Cerebellar cortex (tissue), 1 donor: ENCODE results near the gene UFD1.
A peak's percentile ranks its signal among the peaks of the same experiment; 100 is the strongest.

Source experiments
- DNase-seq: peaks from one replicate; pipeline ENCODE4 v3.0.0-alpha.2; 2015; ENCODE audit warnings: low spot score

UFD1 gene

DNA sequence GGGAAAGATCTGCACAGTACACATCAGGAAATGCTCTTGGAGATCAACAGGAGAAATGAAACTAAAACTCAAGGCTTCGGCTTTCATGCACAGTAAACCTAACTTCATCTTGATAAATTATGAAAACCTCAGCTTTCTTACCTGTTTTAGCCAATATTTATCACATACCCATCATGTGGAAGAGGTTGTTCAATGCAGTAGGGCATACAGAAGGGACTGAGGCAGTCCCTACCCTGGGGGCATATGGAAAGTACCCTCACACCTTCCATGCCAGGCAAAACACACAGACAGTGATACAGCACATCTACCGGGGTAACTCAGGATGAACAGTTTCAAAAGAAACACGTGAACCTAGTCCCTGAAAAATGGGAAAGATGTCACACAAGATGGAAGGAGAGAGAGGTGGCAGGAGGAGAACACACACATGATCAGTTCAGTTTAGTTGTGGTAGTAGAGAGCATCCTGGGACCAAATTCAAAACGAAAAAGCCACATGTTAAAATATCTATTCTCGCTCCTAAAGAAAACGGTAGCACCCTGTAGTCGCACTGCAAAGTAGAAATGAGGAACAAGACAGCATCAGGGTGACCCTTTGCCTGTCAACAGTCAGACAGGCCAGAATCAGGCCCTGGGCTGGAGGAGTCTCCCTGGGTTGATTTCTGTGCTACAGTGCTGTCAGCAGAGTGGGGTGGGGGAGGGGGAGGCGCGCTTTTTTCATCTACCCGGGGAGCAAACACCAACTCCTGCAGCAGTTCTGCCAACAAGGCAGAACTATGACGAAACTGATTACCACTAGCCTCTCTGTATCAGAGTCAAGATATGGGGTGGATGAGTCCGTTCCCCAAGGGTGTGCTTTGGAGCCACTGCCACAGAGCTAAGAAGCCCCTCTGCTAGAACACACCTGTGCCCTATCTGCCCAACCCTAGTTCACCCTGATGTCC, 48.8 kb downstream of the UFD1 start:
- DNase-seq: no peak

GRCh38 chr22:19424186-19424500, 54.9 kb downstream of the UFD1 start:
- peak; percentile 19 for DNase-seq

- DNase-seq: no peak
These were observed 56.3 kb downstream of the UFD1 start for GRCh38 chr22:19422440-19423301.

DNA sequence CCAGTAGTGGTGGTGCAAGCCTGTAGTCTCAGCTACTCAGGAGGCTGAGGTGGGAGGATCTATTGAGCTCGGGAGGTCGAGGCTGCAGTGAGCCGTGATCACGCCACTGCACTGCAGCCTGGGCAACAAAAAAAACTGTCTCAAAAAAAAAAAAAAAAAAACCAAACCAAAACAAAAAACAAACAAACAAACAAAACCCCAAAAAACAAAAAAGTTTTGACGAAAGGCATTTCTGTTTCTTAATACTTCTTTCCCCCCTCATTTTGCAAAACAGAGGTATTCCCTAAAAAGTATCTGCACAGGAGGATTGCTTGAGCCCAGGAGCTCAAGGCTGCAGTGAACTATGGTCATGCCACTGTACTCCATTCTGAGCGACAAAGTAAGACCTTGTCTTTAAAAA, 58.7 kb downstream of the UFD1 start:
- DNase-seq: no peak

- peak; percentile 45 for DNase-seq
These were observed 59.4 kb downstream of the UFD1 start for GRCh38 chr22:19419464-19420178.

DNA sequence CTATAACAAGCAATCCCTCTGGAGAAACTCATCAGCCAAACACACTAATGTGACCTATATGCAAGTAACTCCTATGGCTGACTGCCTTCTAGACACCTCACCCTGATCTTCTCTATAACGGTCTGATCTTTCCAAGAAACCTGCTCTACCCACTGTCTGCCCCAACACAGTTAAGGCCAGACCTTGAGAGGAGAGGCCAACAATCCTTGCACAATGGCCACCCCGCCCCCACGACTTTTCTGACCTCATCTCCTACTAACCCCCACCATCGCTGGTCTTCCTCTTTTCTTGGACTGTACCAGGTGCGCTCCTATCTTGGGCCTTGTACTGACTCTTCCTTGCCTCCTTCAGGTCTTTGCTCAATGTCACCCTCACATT, 59.9 kb downstream of the UFD1 start:
- DNase-seq: no peak

DNA sequence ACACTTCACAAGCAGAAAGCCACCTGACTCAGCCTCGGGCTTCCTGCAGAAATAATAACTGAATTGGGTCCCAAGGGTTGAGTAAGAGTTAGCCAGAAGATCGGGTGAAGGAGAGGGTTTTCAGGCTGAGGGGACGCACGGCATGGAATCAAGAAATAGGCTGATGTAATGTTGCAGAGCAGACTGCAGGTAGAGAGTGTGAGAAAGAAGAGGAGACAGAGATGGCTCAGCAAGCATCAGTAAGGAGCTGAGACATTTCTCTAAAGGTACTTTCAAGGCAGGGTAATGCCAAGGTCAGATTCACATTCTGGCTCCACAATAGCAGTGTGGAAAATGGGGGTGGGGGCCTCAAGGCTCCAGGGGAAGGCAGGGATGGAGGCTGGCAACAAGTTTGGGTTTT, 66.1 kb downstream of the UFD1 start:
- no peak for DNase-seq

DNA sequence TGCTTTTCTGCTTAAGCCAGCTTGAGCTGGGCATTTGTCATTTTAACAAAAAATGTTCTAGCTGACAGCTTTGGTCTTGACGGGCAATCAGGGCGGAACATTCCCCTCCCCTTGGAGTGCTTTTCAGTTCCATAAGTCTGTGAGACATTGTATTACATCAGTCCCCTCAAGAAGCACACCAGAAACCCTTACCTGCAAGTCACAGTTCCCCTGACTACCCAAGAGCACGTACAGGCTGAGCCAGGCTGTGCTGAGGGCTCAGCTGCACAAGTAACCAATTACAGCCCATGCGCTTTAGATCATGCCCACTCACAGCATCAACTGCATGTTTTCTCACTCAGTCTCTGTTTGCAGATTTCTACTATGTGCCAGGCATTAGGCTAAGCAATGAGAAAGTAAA, 66.5 kb downstream of the UFD1 start:
- no peak for DNase-seq

DNA sequence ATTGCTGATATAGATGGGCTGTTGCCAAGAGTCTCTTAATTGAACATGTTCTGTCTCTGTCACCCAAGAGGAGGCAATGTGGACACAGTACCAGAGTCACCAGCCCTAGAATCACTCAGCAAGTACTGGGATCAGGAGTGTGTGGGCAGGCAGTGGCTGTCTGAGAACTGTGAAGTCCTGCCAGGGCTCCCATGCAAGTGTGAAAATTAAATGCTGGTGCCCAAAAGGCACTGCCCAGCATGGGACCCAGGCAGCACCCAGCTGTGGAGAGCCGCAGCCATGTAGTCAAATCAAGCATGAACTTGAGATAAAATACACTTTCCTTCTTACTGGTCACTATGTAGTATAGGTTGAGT, 67.3 kb downstream of the UFD1 start:
- no peak for DNase-seq

DNA sequence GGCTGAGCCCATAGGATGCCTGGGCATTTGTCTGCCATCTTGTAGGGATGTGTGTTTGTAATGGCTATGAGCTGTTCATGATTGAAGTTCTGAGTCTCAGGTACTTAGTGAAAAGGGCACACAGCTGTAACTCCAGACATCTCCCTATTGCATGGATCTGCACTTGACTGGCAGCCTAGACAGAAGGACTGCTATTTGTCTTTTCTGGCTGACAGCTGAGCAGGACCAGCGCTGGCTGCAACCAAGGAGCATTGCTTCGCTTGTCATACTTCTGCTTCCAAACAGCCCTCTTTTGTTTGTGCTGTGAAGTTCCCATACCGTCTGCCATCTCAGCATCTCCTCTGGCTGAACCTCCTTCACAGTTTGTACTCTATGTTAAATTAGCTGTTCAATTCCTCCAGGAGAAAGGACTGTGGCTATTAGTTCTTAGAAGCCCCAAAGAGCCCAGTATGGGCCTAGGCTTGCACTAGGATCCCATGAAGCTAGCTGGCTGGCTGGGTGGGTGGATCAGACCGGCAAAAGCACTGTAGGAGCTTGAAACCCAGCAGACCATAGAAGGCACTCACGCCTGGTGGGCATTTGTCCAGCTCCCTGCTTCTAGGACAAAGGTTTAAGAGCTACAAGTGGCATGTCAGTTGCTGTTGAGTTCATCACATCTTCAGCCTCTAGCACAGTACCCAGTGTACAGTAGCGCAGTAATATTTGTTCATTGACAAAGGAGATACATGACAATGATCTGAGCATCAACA, 67.9 kb downstream of the UFD1 start:
- no peak for DNase-seq

DNA sequence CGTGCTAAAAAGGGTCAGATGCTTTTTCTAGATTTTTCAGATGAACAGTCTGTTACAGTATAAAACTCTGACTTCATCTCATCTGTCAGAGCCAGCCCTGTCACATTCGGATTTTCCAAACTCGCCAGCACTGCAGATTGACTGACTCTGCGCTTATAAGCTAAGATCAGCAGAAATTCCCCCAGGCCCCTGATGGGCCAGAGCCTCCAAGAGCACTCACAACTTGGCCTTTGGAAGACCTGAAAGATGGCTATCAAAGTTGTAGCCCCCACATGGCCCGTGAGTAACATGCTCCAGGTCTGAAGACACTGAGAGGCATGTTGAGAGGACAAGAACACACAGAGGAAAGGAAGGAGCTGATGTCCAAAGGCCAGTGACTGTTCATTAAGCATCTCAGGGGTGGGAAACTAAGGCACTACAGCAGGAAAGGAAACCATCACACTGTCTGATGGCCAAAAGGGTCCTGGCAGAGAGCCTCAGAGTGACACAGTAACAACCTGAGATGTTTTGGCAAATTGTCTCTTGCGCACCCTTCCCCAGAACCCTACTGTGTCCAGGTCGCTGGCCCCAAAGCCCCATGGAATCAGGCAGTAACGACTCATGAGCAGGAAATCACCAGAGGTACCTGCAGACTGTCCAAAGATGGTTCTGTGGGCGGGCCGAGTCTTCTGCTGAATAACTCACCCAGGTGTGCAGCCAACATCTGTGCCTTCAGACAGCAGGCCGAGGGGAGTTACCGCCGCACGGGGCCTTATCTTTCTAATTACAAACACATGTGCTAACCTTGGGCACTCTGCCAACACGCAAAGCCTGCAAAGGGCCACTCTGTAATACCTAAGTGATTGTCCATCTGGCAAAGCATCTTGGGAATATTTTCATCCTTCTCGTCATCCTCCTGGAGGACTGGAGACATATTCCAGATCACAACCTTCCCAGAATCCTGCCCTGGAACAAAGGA, 71.1 kb downstream of the UFD1 start:
- DNase-seq: no peak

DNA sequence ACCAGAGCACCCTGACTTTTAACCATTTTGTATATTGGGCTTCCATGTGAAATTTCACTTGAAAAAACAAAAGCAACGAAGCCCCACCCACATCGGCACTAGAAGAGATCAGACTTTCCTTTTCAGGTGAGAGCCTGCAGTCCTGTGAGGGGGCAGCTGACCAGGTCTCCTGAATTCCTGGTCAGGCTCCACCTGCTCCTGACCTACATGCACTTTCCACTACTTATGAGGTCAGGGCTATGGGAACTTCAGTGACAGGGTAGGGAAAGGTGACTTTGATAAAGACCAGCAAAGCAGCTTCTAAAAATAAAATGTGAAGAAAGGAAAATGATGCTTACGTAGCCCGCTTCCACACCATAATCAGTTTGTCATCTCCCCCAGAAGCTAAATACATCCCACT, 72.1 kb downstream of the UFD1 start:
- no peak for DNase-seq

- no peak for DNase-seq
These were observed 72.6 kb downstream of the UFD1 start for GRCh38 chr22:19406281-19406811.

DNA sequence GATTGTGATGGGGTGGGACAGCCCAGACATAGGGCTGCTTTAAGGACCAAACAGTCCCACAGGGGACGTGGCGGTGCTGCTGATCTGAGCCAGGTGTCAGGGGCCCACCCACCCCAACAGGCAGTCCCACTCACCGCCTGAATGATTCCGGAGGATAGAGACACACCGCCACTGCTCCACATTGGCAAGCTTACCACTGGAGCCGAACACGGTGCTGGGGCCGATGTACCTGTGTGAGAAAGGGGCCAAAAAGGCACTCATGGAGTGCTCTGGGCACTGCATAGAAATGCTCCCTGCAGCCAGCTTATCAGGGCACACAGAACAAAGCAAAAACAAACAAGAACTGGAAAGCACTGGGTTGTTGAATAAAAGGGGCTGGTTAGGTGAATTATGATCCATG, 73.3 kb downstream of the UFD1 start:
- DNase-seq: no peak

GRCh38 chr22:19405133-19405532, 73.9 kb downstream of the UFD1 start:
- DNase-seq: no peak

GRCh38 chr22:19404676-19405075, 74.3 kb downstream of the UFD1 start:
- no peak for DNase-seq

DNA sequence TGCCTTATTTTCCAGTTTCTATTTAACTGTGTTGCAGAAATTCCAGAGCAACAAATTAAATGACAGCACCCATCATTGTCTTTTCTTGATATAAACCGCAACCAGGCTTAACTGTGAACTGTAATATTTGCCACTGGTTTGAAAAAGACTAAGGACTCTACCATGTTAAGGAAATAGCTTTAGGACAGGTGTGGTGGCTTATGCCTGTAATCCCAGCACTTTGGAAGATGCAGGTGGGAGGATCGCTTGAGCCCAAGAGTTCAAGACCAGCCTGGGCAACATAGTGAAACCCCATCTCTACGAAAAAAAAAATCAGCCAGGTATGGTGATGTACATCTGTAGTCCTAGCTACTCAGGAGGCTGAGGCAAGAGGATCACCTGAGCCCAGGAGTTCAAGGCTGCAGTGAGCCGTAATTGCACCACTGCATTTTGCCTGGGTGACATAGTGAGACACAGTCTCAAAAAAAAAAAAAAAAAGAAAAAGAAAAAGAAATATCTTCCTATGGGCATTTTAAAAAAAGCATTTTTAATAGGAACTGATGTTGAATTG, 76.3 kb downstream of the UFD1 start:
- no peak for DNase-seq

- DNase-seq: no peak
These were observed 77.5 kb downstream of the UFD1 start for GRCh38 chr22:19401483-19401882.

GRCh38 chr22:19400881-19401280, 78.1 kb downstream of the UFD1 start:
- DNase-seq: no peak
